Mammary epithelial cell (primary cell): ENCODE data around the gene B3GNT5.

Experiments used
- CTCF ChIP-seq, 2 donors: IDR thresholded peaks in 1 of 2; conservative IDR thresholded peaks in 1 of 2; 2 replicates each; pipeline ENCODE4 v1.5.1; 2011 to 2012; ENCODE audit warnings: inconsistent platforms in 2 of 2, low read length in 2 of 2, mild to moderate bottlenecking in 2 of 2, control low read depth in 1 of 2, low read depth in 1 of 2; ENCODE audit not compliant: insufficient read depth in 1 of 2; ENCODE audit errors: extremely low read depth in 1 of 2
- EZH2 ChIP-seq: IDR thresholded peaks from 2 replicates; pipeline ENCODE4 v1.6.1; 2012; ENCODE audit warnings: low read length, inconsistent platforms, borderline replicate concordance

GRCh38 chr3:183217548-183218332 is 35.3 kb upstream of the B3GNT5 start:
- TF ChIP-seq CTCF (conservative IDR thresholded peaks at IDR 0.05 in 1 of 2, IDR thresholded peaks at IDR 0.05 in 1 of 2; ENCODE audit: extremely low read depth in 1 of 2, insufficient read depth in 1 of 2, low read depth in 1 of 2, low read length in 2 of 2): no peak
- TF ChIP-seq EZH2: no peak
